Ureter (tissue), 1 donor: ENCODE data around the gene FOXR2. TPM values are rescaled to one million over a fixed set of nuclear protein-coding genes. Genes with fewer than 3 reads are reported as not detected.

Source experiments
- DNase-seq: peaks from one replicate; pipeline ENCODE4 v3.0.0-alpha.2; 2020; ENCODE audit warnings: low spot score
- total RNA-seq: library from RNA; stranded (reverse); gene quantifications from one replicate; pipeline ENCODE4 v1.2.4, GENCODE V29; 2023
- donor health status: DM: yes; HTN: yes; CAD: no.

FOXR2 gene, protein sequence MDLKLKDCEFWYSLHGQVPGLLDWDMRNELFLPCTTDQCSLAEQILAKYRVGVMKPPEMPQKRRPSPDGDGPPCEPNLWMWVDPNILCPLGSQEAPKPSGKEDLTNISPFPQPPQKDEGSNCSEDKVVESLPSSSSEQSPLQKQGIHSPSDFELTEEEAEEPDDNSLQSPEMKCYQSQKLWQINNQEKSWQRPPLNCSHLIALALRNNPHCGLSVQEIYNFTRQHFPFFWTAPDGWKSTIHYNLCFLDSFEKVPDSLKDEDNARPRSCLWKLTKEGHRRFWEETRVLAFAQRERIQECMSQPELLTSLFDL
- total RNA-seq = not detected

- DNase-seq = no peak
Observed at GRCh38 chrX:55623100-55623499, at the start of gene FOXR2. Gene FOXR2 (plus strand): TSS chrX:55623400. CDS start chrX:55623712, 312 bp downstream.

DNA sequence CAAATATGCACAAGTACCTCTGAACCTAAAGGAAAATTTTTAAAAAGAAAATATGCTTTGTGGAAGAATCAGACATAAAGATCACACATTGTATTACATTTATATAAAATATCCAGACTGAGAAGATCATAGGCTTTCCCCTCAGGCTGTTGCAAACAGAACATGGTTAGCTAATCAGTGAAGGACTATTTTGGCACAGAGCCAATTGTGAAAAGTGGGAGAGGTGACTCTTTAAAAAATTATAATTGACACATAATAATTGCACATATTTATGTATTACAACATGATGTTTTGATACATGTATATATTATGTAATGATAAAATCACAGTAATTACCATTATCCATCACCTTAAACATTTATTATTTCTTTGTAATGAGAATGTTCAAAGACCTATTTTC, 44.1 kb upstream of the FOXR2 start:
- no peak for DNase-seq

DNA sequence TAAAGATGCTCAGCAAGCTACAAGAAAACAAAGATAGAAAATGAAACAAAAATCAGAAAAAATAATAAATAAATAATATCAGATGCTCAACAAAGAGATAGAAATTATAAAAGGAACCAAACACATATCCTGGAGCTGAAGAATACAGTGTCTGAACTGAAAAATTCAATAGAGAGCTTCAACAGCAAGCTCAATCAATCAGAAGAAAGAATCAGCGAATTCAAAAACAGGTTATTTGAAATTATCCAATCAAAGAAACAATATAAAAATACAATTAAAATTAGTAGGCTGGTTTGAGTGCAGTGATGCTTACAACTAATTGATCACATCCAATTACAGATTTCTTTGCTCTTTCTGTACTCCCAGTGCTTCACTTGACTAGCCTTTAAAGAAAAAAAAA, 40.8 kb upstream of the FOXR2 start:
- no peak for DNase-seq

GRCh38 chrX:55593296-55593695, 29.9 kb upstream of the FOXR2 start:
- no peak for DNase-seq

DNA sequence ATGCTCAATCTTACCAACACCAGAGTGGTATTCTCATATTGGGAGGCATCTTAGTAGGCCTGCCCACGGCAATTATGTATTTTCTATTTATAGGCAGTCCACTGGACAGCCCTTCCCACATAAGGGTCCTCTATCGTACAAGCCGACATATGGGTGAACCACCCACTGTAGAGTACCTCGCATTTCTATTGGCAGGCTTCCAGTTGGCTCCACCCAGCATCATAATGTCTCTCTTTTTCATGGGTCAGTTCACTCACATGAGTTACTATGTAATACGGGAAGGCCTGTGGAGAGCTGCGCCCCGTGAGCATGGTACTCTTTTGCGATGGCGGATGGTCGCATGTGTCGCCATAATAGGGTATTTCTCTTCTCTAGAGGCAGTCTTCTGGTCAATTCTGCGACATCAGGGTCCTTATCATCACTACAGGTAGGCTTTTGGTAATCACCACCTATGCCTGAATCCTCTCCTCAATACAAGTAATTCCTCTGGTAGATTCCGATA, 29.4 kb upstream of the FOXR2 start:
- DNase-seq = no peak

- no peak for DNase-seq
Observed at GRCh38 chrX:55598333-55598732, 24.9 kb upstream of the FOXR2 start.

DNA sequence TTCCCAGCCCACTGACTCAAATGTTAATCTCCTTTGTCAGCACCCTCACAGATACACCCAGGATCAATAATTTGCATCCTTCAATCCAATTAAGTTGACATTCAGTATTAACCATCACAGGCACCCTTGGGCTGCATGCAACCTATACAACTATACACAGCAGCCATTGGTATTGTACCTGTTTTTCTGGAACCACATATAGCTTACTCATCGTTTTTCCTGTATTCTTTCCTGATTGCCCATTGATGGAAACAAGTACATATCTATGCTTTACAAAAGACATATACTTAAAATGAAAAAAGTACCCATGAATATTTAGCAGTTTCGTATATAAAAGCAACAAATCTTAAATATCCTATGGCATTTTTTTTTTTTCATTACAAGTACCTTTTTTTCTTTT, 3.7 kb upstream of the FOXR2 start:
- DNase-seq = no peak

GRCh38 chrX:55624403-55624802, 1.2 kb downstream of the FOXR2 start:
- DNase-seq = no peak

DNA sequence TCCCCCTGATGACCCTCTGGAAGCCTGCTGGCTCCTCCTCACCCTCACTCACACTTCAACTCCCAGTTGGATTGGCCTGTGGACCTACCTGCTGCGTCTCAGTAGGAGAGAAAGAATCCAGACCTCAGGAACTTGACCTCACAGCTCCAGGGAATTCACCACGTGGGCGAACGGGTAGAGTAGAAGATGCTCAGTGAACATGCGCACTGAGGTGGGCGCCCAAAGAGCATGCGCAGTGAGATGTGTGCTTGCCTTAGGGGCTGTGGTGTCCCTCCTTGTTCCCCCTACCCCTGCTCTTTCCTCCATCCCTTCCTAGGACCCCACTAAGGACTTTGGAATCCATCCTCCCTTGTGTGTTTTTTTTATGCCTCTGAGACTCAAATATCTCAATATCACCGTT, 12.9 kb downstream of the FOXR2 start:
- no peak for DNase-seq

DNA sequence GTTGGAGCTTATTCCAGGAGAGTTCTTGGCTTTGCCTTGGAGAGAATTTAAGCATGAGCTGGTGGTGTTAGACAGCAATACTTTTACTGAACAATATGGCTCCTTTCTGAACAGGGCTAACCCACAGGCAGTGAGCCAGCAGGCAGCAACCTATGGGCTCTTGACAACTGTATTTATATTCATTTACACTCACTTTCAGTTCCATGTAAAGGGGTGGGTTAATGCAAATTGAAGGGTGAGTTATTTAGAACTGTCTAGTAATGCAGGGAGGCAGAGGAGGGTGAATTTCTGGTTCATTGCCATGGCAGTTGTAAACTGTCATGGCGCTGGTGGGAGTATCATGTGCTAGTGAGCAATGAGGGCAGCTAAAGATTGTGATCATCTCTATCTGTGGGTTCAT, 15.7 kb downstream of the FOXR2 start:
- DNase-seq = no peak

DNA sequence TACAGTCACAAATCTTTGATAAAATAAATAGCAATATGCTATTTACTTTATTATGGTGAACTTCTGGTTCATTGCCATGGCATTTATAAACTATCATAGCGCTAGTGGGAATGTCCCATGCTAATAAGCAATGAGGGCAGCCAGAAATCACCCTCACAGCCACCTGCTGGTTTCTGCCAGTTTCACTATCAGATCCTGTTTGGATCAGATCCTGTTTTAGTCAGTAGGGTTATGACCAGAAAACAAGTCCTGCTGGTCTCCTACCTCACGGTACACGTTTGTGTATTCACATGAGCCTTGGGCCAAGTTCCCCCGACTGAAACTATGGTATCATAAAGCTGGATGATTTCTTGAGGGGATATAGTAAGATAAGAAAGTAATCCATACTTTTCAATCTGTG, 17.7 kb downstream of the FOXR2 start:
- DNase-seq = peak; percentile 45

GRCh38 chrX:55648434-55648833, 25.2 kb downstream of the FOXR2 start:
- DNase-seq = no peak

DNA sequence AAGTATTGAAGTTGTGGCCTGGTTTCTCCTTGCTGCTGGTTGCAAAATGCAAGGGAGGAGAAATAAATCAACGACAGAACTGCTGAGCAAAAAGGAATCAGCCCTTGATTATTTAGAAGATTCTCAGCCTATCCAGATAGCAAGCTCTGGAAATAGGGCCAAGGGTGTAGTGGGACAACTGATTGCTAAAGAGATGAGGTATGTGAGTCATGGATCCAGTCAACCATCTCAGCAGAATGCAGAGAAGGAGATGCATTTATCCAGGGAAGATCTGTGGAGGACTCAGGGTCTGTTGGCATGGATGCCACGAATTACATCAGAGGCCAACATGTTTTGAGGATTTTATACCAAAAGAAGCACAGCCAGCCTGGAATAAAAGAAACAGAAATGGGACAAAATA, 36.7 kb downstream of the FOXR2 start:
- no peak for DNase-seq

GRCh38 chrX:55663584-55663983, 40.4 kb downstream of the FOXR2 start:
- no peak for DNase-seq

- no peak for DNase-seq
Observed at GRCh38 chrX:55668084-55668483, 44.9 kb downstream of the FOXR2 start.

Other genes with a start within 250 kb of the FOXR2 start
- gene MAGEH1, start 171.3 kb upstream of the FOXR2 start, total RNA-seq = 19.1 TPM
- gene USP51, start 133.6 kb upstream of the FOXR2 start, total RNA-seq = 3.5 TPM
- gene RRAGB, start 94.3 kb downstream of the FOXR2 start, total RNA-seq = 35.9 TPM